NT2/D1 (cell line): ENCODE results near the gene OCSTAMP.

Source experiments
- DNase-seq: peaks from one replicate; pipeline ENCODE4 v3.0.0-alpha.2; 2011; ENCODE audit warnings: low read depth, low spot score
- H3K27me3 ChIP-seq: 2 replicates; pipeline ENCODE4 v1.6.0; 2011; ENCODE audit warnings: mild to moderate bottlenecking; ENCODE audit not compliant: insufficient read length, insufficient read depth
- H3K36me3 ChIP-seq: 2 replicates; pipeline ENCODE4 v1.6.1; 2011; ENCODE audit warnings: mild to moderate bottlenecking, low read length, mixed read lengths; ENCODE audit not compliant: insufficient read depth, insufficient read length
- H3K4me1 ChIP-seq: 2 replicates; pipeline ENCODE4 v1.5.1; 2011; ENCODE audit not compliant: insufficient read depth, insufficient read length
- H3K4me3 ChIP-seq: 2 replicates; pipeline ENCODE4 v1.5.1; 2011; ENCODE audit warnings: low read depth; ENCODE audit not compliant: insufficient read length
- H3K9ac ChIP-seq: 2 replicates; pipeline ENCODE4 v1.6.0; 2011; ENCODE audit warnings: low read depth; ENCODE audit not compliant: insufficient read length
- H3K9me3 ChIP-seq: 2 replicates; pipeline ENCODE4 v1.5.1; 2011; ENCODE audit warnings: mild to moderate bottlenecking, low read length; ENCODE audit not compliant: insufficient read depth
- SUZ12 ChIP-seq: IDR thresholded peaks from 2 replicates; pipeline ENCODE4 v1.6.1; 2011; ENCODE audit not compliant: insufficient read length, insufficient read depth; ENCODE audit errors: extremely low read depth
- YY1 ChIP-seq: IDR thresholded peaks from 2 replicates; pipeline ENCODE4 v1.6.1; 2011; ENCODE audit not compliant: insufficient read length, insufficient read depth
- ZNF274 ChIP-seq: IDR thresholded peaks from 2 replicates; pipeline ENCODE4 v1.6.1; 2011; ENCODE audit warnings: mild to moderate bottlenecking, low read depth, low read length

Gene OCSTAMP

DNA sequence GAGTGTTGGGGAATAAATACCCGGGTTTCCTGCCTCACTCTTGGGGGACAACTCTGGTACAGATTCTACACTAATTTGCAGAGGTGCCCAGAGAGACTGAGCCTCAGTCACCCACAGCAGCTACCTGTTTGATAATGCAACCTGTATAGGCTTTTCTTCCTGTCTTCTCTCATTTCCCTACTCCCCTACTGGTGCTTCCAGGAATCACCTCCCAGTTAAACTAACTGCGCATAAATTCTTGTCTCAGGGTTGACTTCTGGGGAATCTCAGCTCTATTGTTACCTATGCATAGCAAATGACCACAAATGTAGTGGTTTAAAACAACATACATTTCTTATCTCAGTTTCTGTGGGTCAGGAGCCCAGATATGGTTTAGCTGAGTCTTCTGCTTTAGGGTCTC, 11.3 kb downstream of the OCSTAMP start:
- Histone ChIP-seq H3K9me3 (peaks cover 8% of the 10 kb centered on the region; the same call in 1 of the 2 replicates), H3K4me1 (no peaks in the 10 kb centered on the region), H3K27me3 (no peaks in the 10 kb centered on the region), H3K4me3 (no peak overlapping the region), H3K9ac (no peak overlapping the region), H3K36me3 (no peaks in the 10 kb centered on the region)
- TF ChIP-seq YY1: no peak
- TF ChIP-seq ZNF274: no peak
- TF ChIP-seq SUZ12: no peak
- no peak for DNase-seq

GRCh38 chr20:46530640-46531039, 19.8 kb downstream of the OCSTAMP start:
- Histone ChIP-seq H3K36me3 (no peaks in the 10 kb centered on the region), H3K27me3 (no peaks in the 10 kb centered on the region), H3K4me1 (no peaks in the 10 kb centered on the region), H3K4me3 (no peak overlapping the region), H3K9me3 (peaks cover 13% of the 10 kb centered on the region; the same call in 1 of the 2 replicates), H3K9ac (no peak overlapping the region)
- no peak for DNase-seq
- TF ChIP-seq YY1 (no peak), ZNF274 (no peak), SUZ12 (no peak)

DNA sequence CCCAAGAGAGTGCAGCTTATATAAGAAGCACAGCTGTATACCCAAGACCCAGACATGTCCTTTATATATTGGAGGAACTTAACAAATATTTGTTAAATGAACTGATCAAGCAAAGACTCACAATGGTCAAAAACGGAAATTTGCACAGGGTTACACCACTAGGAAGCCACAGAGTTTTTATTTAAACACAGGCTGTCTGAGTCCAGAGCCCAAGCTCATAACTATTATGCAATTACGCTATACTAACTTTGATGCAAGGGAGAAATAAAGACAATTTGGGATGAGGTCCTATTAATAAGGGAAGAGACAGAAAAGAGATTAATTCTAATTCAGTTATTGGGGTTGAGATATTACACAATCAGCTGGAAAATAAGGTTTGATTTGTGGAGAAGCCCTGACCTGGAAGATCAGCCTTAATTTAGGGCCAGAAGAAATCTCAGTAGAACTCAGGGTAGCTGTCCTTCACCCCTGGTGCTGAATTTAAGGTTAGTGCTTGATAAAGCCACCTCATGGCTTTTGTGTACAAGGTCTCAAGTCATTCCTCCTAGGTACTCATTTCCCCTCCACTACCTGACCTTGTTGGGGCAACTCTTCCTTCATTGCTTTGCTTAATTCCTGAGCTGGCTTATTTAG, 26.6 kb downstream of the OCSTAMP start:
- Histone ChIP-seq H3K9ac (no peak overlapping the region), H3K27me3 (no peaks in the 10 kb centered on the region), H3K9me3 (no peaks in the 10 kb centered on the region), H3K4me3 (no peak overlapping the region), H3K36me3 (no peaks in the 10 kb centered on the region), H3K4me1 (no peaks in the 10 kb centered on the region)
- TF ChIP-seq YY1 (no peak), SUZ12 (no peak)
- DNase-seq: peak; percentile 28

DNA sequence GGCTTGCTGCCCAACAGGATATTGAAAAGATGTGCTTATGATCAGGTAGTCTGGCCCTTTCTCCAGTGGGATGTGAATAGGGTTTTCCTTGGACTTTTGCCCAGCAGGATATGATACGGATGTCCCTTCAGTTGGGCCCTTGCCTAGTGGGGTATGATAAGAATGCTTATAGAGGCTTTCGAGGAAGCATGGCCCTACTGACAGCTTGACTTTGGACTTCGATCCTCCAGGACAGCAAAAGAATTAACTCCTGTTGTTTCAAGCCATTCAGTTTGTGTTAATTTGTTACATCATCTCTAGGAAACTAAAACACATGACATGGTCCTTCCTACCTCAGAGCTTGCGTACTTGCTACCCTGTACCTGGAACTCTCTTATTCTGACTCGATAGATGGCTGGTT, 27.3 kb downstream of the OCSTAMP start:
- DNase-seq: no peak
- no peaks in the 10 kb centered on the region for H3K36me3 ChIP-seq
- no peaks in the 10 kb centered on the region for H3K4me1 ChIP-seq
- no peaks in the 10 kb centered on the region for H3K27me3 ChIP-seq
- H3K4me3 ChIP-seq: no peak overlapping the region
- H3K9ac ChIP-seq: no peak overlapping the region
- TF ChIP-seq SUZ12: no peak
- TF ChIP-seq ZNF274: no peak
- no peak for TF ChIP-seq YY1
- H3K9me3 ChIP-seq: 0 out of 2 replicates have a peak, but pooled peaks cover under 1% of the 10 kb centered on the region

GRCh38 chr20:46520976-46521579, 29.4 kb downstream of the OCSTAMP start:
- H3K9me3 ChIP-seq: peaks cover 3% of the 10 kb centered on the region; the same call in 1 of the 2 replicates
- H3K27me3 ChIP-seq: no peaks in the 10 kb centered on the region
- no peaks in the 10 kb centered on the region for H3K4me1 ChIP-seq
- TF ChIP-seq SUZ12 (no peak), ZNF274 (no peak), YY1 (no peak)
- H3K4me3 ChIP-seq: no peak overlapping the region
- H3K36me3 ChIP-seq: no peaks in the 10 kb centered on the region
- no peak overlapping the region for H3K9ac ChIP-seq
- peak; percentile 83 for DNase-seq

DNA sequence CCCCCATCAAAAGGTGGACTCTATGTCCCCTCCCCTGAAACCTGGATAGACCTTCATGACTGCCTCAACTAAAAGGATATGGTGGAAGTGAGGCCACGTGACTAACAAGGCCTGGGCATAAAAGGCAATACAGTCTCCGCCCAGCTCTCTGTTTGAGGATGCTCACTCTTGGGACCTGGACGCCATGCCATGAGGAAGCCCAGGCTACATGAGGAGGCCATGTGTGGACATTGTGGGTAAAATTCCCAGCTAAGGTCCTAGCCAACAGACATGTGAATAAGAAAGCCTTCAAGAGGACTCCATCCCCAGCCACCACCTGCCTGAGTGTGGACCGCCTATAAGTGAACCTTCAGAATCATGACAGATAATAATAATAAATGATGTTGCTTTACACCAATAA, 29.9 kb downstream of the OCSTAMP start:
- no peak for DNase-seq
- H3K4me3 ChIP-seq: no peak overlapping the region
- H3K36me3 ChIP-seq: no peaks in the 10 kb centered on the region
- no peak overlapping the region for H3K9ac ChIP-seq
- H3K27me3 ChIP-seq: no peaks in the 10 kb centered on the region
- H3K9me3 ChIP-seq: peaks cover 3% of the 10 kb centered on the region; the same call in 1 of the 2 replicates
- no peaks in the 10 kb centered on the region for H3K4me1 ChIP-seq
- TF ChIP-seq YY1 (no peak), ZNF274 (no peak), SUZ12 (no peak)

- H3K9ac ChIP-seq: no peak overlapping the region
- H3K27me3 ChIP-seq: no peaks in the 10 kb centered on the region
- H3K4me3 ChIP-seq: no peak overlapping the region
- DNase-seq: no peak
- H3K4me1 ChIP-seq: no peaks in the 10 kb centered on the region
- H3K9me3 ChIP-seq: peaks cover 3% of the 10 kb centered on the region; the same call in 1 of the 2 replicates
- no peaks in the 10 kb centered on the region for H3K36me3 ChIP-seq
- no peak for TF ChIP-seq YY1
- TF ChIP-seq SUZ12: no peak
- no peak for TF ChIP-seq ZNF274
Observed at GRCh38 chr20:46519471-46520068, 30.9 kb downstream of the OCSTAMP start.
